ENCODE data around the gene DCAF8.

DCAF8 gene

GRCh38 chr1:160227561-160227960 lies 34.8 kb downstream of the DCAF8 start:
- no peak overlapping the region for H3K4me3 ChIP-seq (ENCODE audit: low read depth, low read length)

- no peak overlapping the region for H3K4me3 ChIP-seq (ENCODE audit: low read depth, low read length)
Observed at GRCh38 chr1:160227034-160227433, 35.3 kb downstream of the DCAF8 start.

- H3K4me3 ChIP-seq (ENCODE audit: low read depth, low read length), result no peak overlapping the region
Observed at GRCh38 chr1:160226623-160227022, 35.7 kb downstream of the DCAF8 start.

GRCh38 chr1:160225345-160225744 lies 37.0 kb downstream of the DCAF8 start:
- H3K4me3 ChIP-seq (ENCODE audit: low read depth, low read length), result no peak overlapping the region

GRCh38 chr1:160224606-160225005 lies 37.7 kb downstream of the DCAF8 start:
- H3K4me3 ChIP-seq (ENCODE audit: low read depth, low read length), result no peak overlapping the region

GRCh38 chr1:160222546-160222945 lies 39.8 kb downstream of the DCAF8 start:
- H3K4me3 ChIP-seq (ENCODE audit: low read depth, low read length), result no peak overlapping the region

GRCh38 chr1:160221089-160221488 lies 41.3 kb downstream of the DCAF8 start:
- H3K4me3 ChIP-seq (ENCODE audit: low read depth, low read length), result no peak overlapping the region

GRCh38 chr1:160220301-160220700 lies 42.0 kb downstream of the DCAF8 start:
- no peak overlapping the region for H3K4me3 ChIP-seq (ENCODE audit: low read depth, low read length)

GRCh38 chr1:160219062-160219929 lies 43.1 kb downstream of the DCAF8 start:
- H3K4me3 ChIP-seq (ENCODE audit: low read depth, low read length), result no peak overlapping the region

GRCh38 chr1:160217481-160218051 lies 44.8 kb downstream of the DCAF8 start:
- H3K4me3 ChIP-seq (ENCODE audit: low read depth, low read length), result no peak overlapping the region

- H3K4me3 ChIP-seq (ENCODE audit: low read depth, low read length), result no peak overlapping the region
Observed at GRCh38 chr1:160216301-160216700, 46.0 kb downstream of the DCAF8 start.

- no peak overlapping the region for H3K4me3 ChIP-seq (ENCODE audit: low read depth, low read length)
Observed at GRCh38 chr1:160214481-160215140, 47.7 kb downstream of the DCAF8 start.

- no peak overlapping the region for H3K4me3 ChIP-seq (ENCODE audit: low read depth, low read length)
Observed at GRCh38 chr1:160211046-160211790, 51.1 kb downstream of the DCAF8 start.

- no peak overlapping the region for H3K4me3 ChIP-seq (ENCODE audit: low read depth, low read length)
Observed at GRCh38 chr1:160210561-160210960, 51.8 kb downstream of the DCAF8 start.

- no peak overlapping the region for H3K4me3 ChIP-seq (ENCODE audit: low read depth, low read length)
Observed at GRCh38 chr1:160209321-160210046, 52.9 kb downstream of the DCAF8 start.

- no peak overlapping the region for H3K4me3 ChIP-seq (ENCODE audit: low read depth, low read length)
Observed at GRCh38 chr1:160208557-160209320, 53.6 kb downstream of the DCAF8 start.

- no peak overlapping the region for H3K4me3 ChIP-seq (ENCODE audit: low read depth, low read length)
Observed at GRCh38 chr1:160207771-160208556, 54.4 kb downstream of the DCAF8 start.

- H3K4me3 ChIP-seq (ENCODE audit: low read depth, low read length), result no peak overlapping the region
Observed at GRCh38 chr1:160207118-160207650, 55.2 kb downstream of the DCAF8 start.
